Measurements from ENCODE around the gene SLC49A4. TPM values are rescaled to one million over a fixed set of nuclear protein-coding genes. Genes with fewer than 3 reads are reported as not detected.
A peak's percentile ranks its signal among the peaks of the same experiment; 100 is the strongest.

Gene SLC49A4
- polyA plus RNA-seq, 1 of the 3 experiments (the other 2 are of a cell fraction): 6.4 TPM

DNA sequence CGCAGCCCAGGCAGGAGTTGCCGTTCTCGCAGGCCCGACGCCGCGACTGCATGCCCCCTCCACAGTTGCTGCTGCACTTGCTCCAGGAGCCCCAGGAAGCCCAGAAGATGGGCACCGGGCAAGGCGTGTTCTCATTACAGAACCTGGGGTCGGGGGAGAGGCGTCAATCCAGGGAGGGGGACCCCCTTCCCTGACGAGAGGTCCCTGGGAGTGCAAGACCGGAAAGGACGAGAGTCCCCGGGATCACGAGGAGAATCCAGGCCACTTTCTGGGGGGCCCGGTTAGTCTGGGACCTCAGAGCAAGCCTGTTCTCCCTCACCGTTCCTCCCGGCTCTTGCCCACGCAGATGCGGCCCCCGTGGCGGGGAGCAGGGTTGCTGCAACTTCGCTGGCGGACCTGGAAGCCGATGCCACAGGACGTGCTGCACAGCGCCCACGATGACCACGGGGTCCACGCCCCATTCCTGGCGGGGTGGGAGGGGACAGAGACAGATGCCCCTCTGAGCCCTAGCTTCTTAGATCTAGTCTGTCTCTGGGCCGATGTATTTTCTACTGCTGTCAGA is 118.8 kb downstream of the SLC49A4 start:
- Histone ChIP-seq H3K9ac (no peak overlapping the region), H3F3A (replicated peaks; ENCODE audit: insufficient read depth) (no peaks in the 10 kb centered on the region), H3K36me3 (replicated peaks in 1 of 2; ENCODE audit: control insufficient read depth in 1 of 2, insufficient read depth in 2 of 2, low read length in 1 of 2) (no peaks in the 10 kb centered on the region), H4K20me1 (ENCODE audit: insufficient read depth) (no peaks in the 10 kb centered on the region), H3K9me2 (no peaks in the 10 kb centered on the region), H2AFZ (ENCODE audit: low read depth) (no peak overlapping the region), H3K79me2 (ENCODE audit: insufficient read depth) (no peaks in the 10 kb centered on the region), H3K9me3 (no peaks in the 10 kb centered on the region), H3K27ac (ENCODE audit: low read depth in 2 of 2, low read length in 1 of 2) (no peak overlapping the region), H3K4me3 (ENCODE audit: low read depth in 2 of 2, low read length in 1 of 2) (no peak overlapping the region), H3K27me3 (ENCODE audit: insufficient read depth) (no peaks in the 10 kb centered on the region), H3K4me1 (ENCODE audit: control insufficient read depth in 1 of 2, insufficient read depth in 2 of 2, low read depth in 1 of 2, low read length in 1 of 2) (no peaks in the 10 kb centered on the region), H3K4me2 (no peak overlapping the region)
- ChIA-PET POLR2A (no interaction called here), CTCF (no interaction called here)
- TF ChIP-seq FOXM1 (IDR thresholded peaks at IDR 0.05; ENCODE audit: low read depth) (no peak), ELF1 (IDR thresholded peaks at IDR 0.05) (no peak), RXRA (IDR thresholded peaks at IDR 0.05; ENCODE audit: borderline replicate concordance, low read depth) (no peak), SMC3 (IDR thresholded peaks at IDR 0.05; ENCODE audit: low read depth, low read length) (no peak), RAD21 (IDR thresholded peaks at IDR 0.05; ENCODE audit: low read length) (no peak), JUND (IDR thresholded peaks at IDR 0.05) (no peak), PBX3 (IDR thresholded peaks at IDR 0.05) (no peak), REST (IDR thresholded peaks at IDR 0.05; ENCODE audit: low read depth, low read length) (no peak), TAF1 (IDR thresholded peaks at IDR 0.05; ENCODE audit: borderline replicate concordance, low read depth, low read length) (no peak), ZBTB33 (IDR thresholded peaks at IDR 0.05; ENCODE audit: borderline replicate concordance, low read depth) (no peak), TEAD4 (IDR thresholded peaks at IDR 0.05; ENCODE audit: borderline replicate concordance, insufficient read depth) (no peak), MAX (IDR thresholded peaks at IDR 0.05; ENCODE audit: low read depth) (no peak), GATA2 (CRISPR knock-in tag; IDR thresholded peaks at IDR 0.05) (no peak), RFX5 (IDR thresholded peaks at IDR 0.05; ENCODE audit: low read length) (no peak), EZH2phosphoT487 (IDR thresholded peaks at IDR 0.05; ENCODE audit: borderline replicate concordance, low read depth) (no peak), IRF3 (IDR thresholded peaks at IDR 0.05; ENCODE audit: low read depth, low read length) (no peak), USF2 (IDR thresholded peaks at IDR 0.05; ENCODE audit: borderline replicate concordance, low read depth, low read length) (no peak), GABPA (IDR thresholded peaks at IDR 0.05; ENCODE audit: low read depth) (no peak)
- TF ChIP-seq, protein P1, sequence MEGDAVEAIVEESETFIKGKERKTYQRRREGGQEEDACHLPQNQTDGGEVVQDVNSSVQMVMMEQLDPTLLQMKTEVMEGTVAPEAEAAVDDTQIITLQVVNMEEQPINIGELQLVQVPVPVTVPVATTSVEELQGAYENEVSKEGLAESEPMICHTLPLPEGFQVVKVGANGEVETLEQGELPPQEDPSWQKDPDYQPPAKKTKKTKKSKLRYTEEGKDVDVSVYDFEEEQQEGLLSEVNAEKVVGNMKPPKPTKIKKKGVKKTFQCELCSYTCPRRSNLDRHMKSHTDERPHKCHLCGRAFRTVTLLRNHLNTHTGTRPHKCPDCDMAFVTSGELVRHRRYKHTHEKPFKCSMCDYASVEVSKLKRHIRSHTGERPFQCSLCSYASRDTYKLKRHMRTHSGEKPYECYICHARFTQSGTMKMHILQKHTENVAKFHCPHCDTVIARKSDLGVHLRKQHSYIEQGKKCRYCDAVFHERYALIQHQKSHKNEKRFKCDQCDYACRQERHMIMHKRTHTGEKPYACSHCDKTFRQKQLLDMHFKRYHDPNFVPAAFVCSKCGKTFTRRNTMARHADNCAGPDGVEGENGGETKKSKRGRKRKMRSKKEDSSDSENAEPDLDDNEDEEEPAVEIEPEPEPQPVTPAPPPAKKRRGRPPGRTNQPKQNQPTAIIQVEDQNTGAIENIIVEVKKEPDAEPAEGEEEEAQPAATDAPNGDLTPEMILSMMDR (IDR thresholded peaks at IDR 0.05): no peak
- WGBS (ENCODE audit: low lambda C conversion rate): 80% methylated on average over 14 of the region's 33 CpGs
- peak; percentile 20 for DNase-seq

All from SK-N-SH (cell line).